GM19463 (cell line): ENCODE measurements around the gene HRC.
A peak's percentile ranks its signal among the peaks of the same experiment; 100 is the strongest.
"Not testable (repeated sequence)": the region's sequence is repeated elsewhere in the genome, so short reads cannot be mapped to it uniquely, and the experiment has no call there.

Experiments
- ATAC-seq: cut with Tn5 transposase; IDR thresholded peaks from one replicate; pipeline ENCODE4 v1.9.1; 2021; ENCODE audit warnings: mild to moderate bottlenecking, moderate library complexity; ENCODE audit not compliant: unreplicated experiment

HRC gene

DNA sequence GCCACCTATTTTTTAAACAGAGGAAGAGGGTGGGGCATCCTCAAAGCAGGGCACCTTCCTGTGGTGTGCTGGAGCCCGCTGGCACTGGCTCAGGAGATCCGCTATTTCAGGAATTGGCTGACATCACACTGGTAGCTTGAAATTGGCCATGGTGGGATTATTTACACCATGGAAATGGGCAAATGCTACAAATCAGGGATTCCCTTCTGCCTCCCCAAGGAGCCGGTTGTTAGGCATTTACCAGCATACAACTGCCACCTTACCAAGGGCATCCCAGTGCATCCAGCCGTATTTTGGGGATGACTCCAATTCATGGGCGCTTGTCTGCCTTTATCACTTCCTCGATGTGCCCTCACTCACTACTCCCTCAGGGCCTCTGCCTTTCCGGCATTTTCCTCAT lies 14.2 kb downstream of the HRC start:
- no peak for ATAC-seq

DNA sequence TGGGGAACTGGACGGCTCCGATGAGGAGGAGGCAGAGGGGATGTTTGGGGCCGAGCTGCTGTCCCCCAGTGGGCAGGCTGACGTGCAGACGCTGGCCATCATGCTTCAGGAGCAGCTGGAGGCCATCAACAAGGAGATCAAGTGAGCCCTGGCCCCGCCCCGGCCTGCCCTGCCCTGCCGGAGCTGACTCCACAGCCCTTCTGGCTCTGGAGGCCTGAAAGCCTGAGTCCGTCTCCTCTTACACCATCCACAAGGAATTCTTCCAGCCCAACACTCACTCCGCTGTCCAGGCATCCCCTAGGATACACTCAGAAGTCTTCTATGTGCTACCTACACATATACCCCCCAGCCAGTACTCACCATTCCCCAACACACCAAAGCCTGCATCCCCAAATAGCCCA lies 18.4 kb downstream of the HRC start:
- no peak for ATAC-seq

DNA sequence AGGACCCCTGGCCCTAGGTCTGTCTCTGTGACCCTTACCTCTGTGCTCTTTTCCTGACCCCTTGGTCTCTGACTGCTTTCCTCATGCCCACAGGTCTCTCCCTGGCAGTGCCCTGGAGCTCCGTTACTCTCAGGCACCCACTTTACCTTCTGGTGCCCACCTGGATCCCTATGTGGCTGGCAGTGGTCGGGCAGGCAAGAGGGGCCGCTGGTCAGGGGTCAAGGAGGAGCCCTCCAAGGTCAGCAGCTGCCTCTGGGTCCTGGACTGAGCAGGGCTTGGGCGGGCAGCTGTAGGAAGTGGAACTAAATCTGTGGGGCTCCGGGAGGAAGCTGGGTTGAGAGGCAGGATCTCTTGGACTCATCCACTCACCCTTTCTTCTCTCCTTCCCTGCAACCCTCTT lies 19.5 kb downstream of the HRC start:
- ATAC-seq, result no peak

DNA sequence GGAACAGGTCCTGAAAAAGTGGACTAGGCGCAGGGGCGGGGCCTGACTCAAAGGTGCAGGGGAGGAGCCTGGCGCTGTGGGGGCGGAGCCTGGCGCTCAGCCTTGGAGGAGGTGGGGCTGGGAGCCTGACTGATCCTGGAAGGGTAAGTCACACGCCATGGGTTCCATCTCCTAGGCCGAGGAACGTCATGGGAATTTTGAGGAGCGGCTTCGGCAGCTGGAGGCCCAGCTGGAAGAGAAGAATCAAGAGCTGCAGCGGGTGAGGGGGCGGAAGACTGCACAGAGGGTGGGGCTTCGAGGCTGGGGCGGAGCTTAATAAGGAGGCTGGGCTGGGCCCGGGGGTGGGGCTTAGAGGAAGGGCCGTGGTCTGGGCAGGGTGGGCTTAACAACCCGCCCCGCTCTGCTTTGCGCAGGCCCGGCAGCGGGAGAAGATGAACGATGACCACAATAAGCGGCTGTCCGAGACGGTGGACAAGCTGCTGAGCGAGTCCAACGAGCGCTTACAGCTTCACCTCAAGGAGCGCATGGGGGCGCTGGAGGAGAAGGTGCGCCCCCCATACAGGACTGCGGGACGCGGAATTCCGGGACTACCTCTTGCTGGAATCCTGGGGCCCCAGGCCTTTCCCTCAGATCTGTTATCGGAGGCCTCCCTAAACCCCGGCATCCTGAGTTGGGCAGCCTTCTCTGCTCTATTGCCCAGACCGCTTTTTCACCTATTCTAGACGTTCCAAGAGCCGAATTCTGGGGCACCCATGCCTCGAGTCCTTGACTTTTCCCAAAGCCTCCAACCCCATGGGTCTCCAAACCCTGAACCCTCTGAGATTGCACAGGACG lies 21.4 kb downstream of the HRC start:
- ATAC-seq, result no peak

DNA sequence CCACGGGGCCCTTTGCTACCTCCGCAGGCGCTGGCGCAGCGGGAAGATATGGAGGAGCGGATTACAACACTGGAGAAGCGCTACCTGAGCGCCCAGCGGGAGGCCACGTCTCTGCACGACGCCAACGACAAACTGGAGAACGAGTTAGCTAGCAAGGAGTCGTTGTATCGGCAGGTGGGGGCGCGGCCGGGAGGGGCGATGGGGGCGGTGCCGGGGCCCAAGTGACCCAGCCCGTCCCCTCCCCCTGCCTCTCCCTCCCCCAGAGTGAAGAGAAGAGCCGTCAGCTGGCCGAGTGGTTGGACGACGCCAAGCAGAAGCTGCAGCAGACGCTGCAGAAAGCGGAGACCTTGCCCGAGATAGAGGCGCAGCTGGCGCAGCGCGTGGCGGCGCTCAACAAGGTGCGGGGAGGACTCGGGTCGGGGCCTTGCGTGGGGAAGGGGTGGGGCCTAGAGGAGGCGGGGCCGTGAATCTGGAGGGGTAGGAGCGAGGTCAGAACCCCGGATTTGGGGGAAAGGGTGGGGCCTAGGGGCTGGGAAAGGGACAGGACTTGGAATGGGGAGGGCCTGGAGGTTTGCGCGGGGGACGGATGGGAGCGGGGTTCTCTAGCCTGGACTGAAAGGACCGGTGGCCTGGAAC lies 22.1 kb downstream of the HRC start:
- no peak for ATAC-seq

DNA sequence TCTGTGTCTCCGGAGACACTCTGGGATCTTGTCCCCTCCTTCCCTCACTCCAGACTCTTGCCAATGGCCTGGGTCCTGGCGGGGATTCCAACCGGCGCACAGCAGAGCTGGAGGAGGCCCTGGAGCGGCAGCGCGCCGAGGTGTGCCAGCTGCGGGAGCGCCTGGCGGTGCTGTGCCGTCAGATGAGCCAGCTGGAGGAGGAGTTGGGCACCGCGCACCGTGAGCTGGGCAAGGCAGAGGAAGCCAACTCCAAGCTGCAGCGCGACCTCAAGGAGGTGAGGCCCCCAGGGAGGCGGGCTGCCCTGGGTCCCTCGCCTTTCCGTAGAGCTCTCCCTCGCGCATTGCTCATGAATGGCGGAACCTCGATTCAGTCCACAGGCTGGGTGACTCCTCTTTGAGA lies 24.9 kb downstream of the HRC start:
- no peak for ATAC-seq

DNA sequence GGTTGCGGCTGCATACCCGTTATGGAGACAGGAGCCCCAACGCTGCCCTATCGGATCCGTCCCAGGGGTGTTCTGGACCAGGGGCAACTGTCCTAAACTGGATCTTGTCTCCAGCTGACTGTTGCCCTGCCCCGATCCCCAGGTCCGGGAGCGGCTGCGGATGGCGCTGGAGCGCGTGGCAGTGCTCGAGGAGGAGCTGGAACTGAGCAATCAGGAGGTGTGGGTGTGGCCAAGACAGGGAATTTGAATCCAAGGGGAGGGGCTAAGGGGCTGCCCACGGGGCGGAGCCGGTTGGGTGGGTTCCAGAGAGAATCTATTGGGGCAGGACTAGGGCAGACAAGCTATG lies 26.0 kb downstream of the HRC start:
- ATAC-seq, result no peak

DNA sequence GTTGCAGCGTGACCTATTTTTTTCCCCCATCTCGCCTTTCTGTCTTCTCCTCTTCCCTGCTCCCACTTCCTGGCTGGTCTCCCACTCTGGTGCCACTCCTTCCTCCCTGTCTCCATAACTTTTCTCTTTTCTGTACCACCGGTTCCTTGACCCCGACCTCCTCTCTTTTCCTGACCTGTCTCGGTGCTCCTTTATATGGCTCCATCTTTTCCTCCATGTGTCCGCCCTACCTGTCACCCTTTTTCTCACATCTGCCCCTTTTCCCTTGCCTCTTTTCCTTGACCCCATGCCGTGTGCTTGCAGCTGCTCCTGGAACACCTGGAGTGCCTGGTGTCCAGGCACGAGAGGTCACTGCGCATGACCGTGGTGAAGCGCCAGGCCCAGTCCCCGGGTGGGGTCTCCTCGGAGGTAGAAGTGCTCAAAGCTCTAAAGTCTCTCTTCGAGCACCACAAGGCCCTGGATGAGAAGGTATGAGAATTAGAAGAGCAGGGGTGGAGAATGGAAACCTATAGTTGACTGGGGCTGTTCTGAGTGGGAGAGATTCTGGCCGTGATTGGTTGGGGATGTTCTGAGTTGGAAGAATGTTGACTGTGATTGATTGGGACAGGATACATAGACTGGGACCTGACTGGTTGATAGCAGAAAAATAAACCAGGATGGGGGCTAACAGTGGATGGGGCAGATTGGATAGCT lies 26.5 kb downstream of the HRC start:
- ATAC-seq, result no peak

DNA sequence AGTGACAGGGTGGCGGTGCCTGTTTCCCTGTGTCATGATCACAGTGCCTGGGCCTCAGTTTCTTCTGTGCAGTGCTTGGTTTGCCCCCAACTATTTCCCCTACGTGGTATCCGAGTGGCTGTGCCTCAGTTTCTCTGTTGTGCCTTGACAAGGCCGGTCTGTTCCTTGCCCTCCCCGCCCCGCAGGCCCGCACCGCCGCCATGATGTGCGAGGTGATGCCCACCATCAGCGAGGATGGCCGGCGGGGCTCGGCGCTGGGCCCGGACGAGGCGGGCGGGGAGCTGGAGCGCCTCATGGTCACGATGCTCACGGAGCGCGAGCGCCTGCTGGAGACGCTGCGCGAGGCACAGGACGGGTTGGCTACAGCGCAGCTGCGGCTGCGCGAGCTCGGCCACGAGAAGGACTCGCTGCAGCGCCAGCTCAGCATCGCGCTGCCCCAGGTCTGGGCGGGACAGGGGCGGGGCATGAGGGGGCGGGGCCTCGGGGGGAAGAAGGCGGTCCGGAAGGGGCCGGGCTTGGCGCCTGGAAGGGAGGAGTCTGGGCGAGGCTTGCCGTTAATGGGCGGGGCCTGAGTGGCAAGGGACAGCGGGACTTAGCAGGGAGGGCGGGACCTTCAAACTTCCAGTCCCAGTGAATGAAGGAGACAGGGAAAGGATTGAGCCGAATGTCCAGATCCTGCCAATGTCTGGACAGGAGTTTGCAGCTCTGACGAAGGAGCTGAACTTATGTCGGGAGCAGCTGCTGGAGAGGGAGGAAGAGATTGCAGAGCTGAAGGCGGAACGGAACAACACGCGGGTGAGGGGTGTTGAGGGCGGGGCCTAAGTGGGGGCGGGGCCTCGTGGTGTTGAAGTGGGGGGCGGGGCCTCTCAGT lies 27.3 kb downstream of the HRC start:
- ATAC-seq, result peak; percentile 87

DNA sequence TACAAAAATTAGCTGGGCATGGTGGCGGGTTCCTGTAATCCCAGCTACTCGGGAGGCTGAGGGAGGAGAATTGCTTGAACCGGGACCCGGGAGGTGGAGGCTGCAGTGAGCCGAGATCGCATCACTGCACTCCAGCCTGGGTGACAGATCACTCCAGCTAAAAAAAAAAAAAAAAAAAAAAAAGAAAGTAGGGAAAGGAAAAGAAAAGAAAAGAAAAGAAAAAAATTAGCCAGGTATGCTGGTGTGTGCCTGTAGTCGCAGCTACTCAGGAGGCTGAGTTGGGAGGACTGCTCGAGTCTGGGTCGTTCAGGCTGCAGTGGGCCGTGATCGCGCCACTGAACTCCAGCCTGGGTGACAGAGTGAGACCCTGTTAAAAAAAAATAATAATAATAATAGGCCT lies 28.0 kb downstream of the HRC start:
- not testable (repeated sequence) for ATAC-seq

DNA sequence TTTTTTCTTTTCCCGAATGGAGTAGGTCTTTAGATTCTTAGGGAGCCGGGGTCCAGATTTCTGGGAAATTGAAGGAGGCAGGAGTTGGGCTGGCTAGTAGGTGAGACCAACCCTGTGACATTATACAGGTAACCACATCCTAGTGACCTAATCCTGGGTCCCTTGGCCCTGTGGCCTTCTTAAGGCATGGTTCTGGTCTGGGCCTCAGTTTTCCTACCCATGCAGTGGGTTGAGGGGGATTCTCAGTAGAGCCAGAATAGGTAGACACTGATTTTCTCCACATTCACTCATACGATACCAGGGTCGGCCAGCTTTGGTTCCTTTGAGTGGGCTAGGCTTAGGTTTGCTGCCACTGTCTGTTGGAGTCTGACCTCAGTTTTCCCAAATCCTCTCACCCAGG lies 28.6 kb downstream of the HRC start:
- no peak for ATAC-seq

DNA sequence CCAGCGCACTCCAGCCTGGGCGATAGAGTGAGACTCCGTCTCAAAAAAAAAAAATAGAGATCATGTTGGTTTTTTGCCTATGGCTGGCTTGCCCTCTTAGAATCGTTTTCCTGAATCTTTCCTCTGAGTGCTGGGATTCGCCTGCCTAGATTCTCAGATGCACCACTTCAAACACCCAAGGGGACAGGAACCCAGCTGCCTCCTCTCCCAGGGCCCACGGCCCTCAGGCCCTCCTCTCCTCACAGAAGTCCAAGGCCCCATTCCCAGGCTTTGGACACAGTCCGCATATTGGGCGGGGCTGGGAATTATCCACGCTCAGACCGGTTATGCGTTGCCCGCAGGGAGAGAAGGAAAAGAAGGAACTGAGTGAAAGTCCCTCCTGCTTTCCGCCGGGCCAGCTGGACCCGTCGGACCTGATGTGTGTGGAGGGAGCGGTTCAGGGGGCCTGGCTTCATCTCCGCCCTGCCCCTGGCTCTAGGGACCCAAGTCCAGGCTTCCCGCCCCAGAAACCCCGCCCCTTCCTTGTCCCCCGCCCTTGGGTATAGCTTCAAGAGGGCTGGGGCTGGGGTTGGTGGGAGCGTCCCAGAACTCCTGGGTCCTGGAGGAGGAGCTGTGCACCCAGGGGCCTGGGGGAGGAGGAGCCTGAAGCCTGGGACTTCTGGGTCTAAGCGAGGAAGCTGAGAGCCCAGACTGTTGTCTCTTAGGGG lies 30.0 kb downstream of the HRC start:
- ATAC-seq, result no peak

DNA sequence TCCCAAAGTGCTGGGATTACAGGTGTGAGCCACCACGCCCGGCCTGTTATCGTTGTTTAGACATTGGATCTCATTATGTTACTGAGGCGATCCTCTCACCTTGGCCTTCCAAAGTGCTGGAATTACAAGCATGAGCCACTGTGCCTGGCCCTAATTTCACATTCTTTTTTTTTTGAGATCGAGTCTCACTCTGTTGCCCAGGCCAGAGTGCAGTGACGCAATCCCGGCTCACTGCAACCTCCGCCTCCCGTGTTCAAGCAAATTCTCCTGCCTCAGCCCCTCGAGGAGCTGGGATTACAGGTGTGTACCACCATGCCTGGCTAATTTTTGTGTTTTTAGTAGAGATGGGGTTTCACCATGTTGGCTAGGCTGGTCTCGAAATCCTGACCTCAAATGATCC lies 31.9 kb downstream of the HRC start:
- ATAC-seq, result not testable (repeated sequence)

DNA sequence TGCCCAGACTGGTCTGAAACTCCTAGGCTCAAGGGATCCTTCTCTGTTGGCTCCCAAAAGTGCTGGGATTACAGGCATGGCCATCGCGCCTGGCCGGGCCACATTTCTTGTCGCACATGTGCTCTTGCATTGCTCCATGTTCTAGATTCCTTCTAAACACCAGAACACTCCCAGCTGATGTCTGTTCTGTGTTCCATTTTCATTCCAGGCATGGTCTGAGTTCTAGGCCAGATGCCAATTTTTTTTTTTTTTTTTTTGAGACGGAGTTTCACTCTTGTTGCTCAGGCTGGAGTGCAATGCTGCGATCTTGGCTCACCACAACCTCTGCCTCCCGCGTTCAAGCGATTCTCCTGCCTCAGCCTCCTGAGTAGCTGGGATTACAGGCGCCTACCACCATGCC lies 33.4 kb downstream of the HRC start:
- ATAC-seq, result not testable (repeated sequence)

DNA sequence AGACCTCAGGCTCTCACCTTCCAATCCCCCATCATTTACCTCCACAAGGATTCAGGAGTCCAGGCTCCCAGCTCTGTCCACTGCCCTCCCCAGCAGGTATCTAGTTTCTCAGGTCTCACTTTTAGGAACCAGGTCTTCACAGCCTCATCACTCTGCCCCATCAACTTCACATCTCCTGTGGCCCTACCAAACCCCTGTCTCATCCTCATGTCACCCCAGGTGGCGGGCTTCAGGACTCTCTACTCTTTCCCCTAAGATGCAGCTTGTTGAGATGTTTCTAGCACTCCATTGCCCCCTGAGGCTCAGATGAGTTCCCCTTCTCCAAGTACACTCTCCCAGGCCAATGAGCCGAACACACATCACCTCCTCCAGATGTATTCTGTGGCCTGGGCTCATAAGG lies 34.3 kb downstream of the HRC start:
- ATAC-seq, result no peak

DNA sequence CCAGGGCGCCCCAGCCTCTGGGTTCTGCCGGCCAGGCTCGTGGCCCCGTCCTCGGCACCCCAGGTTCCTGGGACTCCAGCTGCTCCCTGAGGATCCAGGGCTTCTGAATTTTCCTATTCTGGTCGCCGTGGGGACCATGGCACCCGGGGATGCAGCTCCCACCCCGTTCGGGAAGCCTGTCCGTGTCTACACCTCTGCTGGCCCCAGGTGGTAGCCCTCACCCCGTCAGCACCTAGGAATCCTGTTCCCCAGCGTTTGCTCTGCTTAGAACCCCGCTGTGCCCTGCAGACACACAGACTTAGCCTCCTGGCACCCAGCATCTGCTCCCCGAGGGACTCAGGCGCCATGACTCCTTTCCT lies 34.9 kb downstream of the HRC start:
- ATAC-seq, result no peak

DNA sequence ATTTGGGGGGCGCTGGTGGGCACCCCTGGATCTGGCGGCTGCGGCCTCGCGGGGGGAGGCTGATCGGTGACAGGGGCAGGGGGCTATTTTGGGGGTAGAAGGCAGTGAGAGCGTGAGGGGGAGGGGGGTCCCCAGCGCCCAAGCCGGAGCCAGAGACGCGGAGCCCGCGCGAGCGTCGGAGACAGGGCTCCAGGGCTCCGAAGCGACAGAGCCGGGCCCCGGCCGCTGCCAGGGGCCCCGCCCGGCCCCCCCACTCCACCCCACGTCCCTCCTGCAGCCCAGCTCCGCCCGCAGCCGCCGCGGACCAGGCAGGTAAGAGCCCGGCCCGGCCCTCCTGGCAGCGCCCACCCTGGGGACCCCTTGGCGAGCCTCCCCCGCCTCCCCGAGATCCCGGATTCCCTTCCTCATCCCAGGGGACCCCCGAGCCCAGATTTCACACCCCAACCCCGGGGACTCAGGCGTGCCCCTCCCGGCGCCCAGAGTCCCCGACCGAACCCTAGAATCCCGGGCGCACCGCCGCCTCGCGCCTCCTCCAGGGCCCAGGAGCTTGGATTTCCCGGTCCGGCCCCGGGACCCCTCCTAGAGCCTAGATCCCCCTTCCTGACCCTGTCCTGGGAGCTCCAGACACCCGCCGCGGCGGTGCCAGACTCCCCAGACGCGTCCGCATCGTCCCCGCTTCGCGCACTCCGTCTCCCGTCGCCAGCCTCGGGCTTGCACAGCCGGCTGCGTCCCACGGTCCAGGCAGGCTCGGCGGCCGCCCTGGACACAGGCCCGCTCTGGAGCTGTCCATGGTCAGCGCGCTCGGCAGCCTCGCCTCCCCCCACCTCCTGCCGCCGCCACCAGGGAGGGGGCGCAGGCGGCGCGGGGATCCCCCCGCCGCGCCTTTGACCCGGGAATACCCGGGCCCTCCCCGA lies 35.5 kb downstream of the HRC start, which contains the start of gene PPFIA3:
Gene PPFIA3 (plus strand): TSS at position 134 of the 914 bp plus-strand sequence. CDS start 8,330 bp downstream, outside the sequence.
- ATAC-seq, result no peak

DNA sequence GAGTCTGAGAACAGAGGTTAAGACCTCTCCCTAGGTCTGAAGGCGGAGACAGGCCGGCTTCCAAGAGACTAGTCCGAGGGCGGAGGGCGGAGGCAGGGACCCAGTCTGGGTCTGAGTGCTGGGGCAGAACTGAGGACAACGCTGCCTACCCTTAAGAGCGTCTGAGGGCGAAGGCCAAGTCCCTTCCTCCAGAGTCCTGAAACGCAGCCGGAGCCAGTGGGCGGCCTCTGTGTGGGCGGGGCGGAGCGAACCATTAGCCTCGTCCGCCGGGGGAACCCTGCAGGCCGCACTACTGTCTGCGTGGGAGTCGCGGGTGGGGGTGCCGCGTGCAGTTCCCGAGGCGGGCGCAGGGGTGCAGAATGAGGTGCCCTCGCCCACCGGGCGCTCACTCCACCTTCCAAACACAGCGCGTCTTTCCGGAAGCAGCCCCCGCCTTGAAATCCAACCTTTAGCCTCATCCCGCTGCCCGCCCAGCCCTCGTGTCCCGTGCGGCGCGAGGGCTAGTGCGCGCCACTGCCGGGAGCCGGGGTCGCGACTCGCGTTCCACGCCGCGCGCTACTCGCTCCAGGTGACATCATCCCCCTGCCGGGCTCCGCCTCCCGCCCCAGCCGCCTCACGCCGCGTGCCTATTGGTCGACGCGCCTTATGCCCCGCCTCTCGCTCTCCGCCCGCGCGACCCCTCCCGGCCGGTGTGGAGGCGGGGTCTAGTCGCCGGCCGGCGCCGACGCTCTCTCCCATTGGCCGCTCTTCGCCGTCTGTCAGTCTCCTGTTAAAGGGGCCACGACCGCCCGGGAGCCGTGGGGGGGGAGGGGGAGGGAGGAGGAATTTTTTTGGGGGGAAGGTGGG lies 36.4 kb downstream of the HRC start, which contains the start of gene C19orf73:
Gene C19orf73 (minus strand): TSS at position 579 of the 846 bp plus-strand sequence. CDS start 121 bp downstream, at position 458.
- ATAC-seq, result peak; percentile 80
